HFFc6 (cell line): ENCODE measurements around the gene ZNF500. TPM values are rescaled to one million over a fixed set of nuclear protein-coding genes. Genes with fewer than 3 reads are reported as not detected.
"Not testable (repeated sequence)": the region's sequence is repeated elsewhere in the genome, so short reads cannot be mapped to it uniquely, and the experiment has no call there.

Experiments
- DNase-seq: peaks from one replicate; pipeline ENCODE4 v3.0.0-alpha.2; 2018
- H3K27ac Mint-ChIP-seq: 2 replicates; pipeline ENCODE4 v1.8.0; 2020; ENCODE audit warnings: mild to moderate bottlenecking, mixed read lengths
- H3K27me3 Mint-ChIP-seq: 2 replicates; pipeline ENCODE4 v1.8.0; 2021; ENCODE audit warnings: mild to moderate bottlenecking, moderate library complexity, mixed read lengths; ENCODE audit not compliant: insufficient read depth
- H3K36me3 Mint-ChIP-seq: 2 replicates; pipeline ENCODE4 v1.8.0; 2021; ENCODE audit warnings: low read depth, mixed read lengths
- H3K4me1 Mint-ChIP-seq: 2 replicates; pipeline ENCODE4 v1.8.0; 2020; ENCODE audit warnings: low read depth, mixed read lengths
- H3K4me3 Mint-ChIP-seq: 2 replicates; pipeline ENCODE4 v1.8.0; 2020; ENCODE audit warnings: mild to moderate bottlenecking, moderate library complexity, mixed read lengths
- H3K9me3 Mint-ChIP-seq: 2 replicates; pipeline ENCODE4 v1.8.0; 2020; ENCODE audit warnings: mild to moderate bottlenecking, mixed read lengths
- total RNA-seq, 6 experiments: library from RNA; stranded (reverse); fragmentation: NEBNext Ultra II Directional; extraction: Animal tissue kit (Norgen Biotek cat#: 25700); gene quantifications; 2 replicates in 1 of 6; 3 replicates in 5 of 6; pipeline ENCODE4 v1.2.3, GENCODE V29; 2021
- TF ChIP-seq, protein P1 (sequence below): fragments of 200-600 bp; sonication (generic); IDR thresholded peaks from 2 replicates; pipeline ENCODE4 v1.5.0; 2021; ENCODE audit warnings: antibody characterized with exemption, mild to moderate bottlenecking

ZNF500 gene
- total RNA-seq, 6 experiments from 2014 or later, result 8.9 to 13.4 (median 10.4) TPM

- Mint-ChIP-seq H3K4me3 (no peak overlapping the region), H3K27ac (no peak overlapping the region; the same call in 1 of the 2 replicates), H3K36me3 (no peaks in the 10 kb centered on the region), H3K27me3 (no peaks in the 10 kb centered on the region; the same call in 1 of the 2 replicates), H3K4me1 (peaks cover 12% of the 10 kb centered on the region), H3K9me3 (no peaks in the 10 kb centered on the region)
- no peak for DNase-seq
- TF ChIP-seq, protein P1, sequence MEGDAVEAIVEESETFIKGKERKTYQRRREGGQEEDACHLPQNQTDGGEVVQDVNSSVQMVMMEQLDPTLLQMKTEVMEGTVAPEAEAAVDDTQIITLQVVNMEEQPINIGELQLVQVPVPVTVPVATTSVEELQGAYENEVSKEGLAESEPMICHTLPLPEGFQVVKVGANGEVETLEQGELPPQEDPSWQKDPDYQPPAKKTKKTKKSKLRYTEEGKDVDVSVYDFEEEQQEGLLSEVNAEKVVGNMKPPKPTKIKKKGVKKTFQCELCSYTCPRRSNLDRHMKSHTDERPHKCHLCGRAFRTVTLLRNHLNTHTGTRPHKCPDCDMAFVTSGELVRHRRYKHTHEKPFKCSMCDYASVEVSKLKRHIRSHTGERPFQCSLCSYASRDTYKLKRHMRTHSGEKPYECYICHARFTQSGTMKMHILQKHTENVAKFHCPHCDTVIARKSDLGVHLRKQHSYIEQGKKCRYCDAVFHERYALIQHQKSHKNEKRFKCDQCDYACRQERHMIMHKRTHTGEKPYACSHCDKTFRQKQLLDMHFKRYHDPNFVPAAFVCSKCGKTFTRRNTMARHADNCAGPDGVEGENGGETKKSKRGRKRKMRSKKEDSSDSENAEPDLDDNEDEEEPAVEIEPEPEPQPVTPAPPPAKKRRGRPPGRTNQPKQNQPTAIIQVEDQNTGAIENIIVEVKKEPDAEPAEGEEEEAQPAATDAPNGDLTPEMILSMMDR, result no peak
Observed at GRCh38 chr16:4746215-4746614, 20.7 kb downstream of the ZNF500 start.

- Mint-ChIP-seq H3K4me1 (peaks cover 12% of the 10 kb centered on the region), H3K9me3 (no peaks in the 10 kb centered on the region), H3K27ac (no peak overlapping the region), H3K36me3 (no peaks in the 10 kb centered on the region), H3K4me3 (no peak overlapping the region), H3K27me3 (no peaks in the 10 kb centered on the region; the same call in 1 of the 2 replicates)
- no peak for DNase-seq
- TF ChIP-seq, protein P1, result no peak
Observed at GRCh38 chr16:4745274-4745569, 21.7 kb downstream of the ZNF500 start.

GRCh38 chr16:4744555-4745273, 22.2 kb downstream of the ZNF500 start:
- H3K9me3 Mint-ChIP-seq, result no peaks in the 10 kb centered on the region
- no peak for DNase-seq
- TF ChIP-seq, protein P1, result no peak
- H3K4me3 Mint-ChIP-seq, result no peak overlapping the region
- H3K27me3 Mint-ChIP-seq, result no peaks in the 10 kb centered on the region; the same call in 1 of the 2 replicates
- H3K27ac Mint-ChIP-seq, result no peak overlapping the region
- H3K4me1 Mint-ChIP-seq, result peaks cover 12% of the 10 kb centered on the region
- H3K36me3 Mint-ChIP-seq, result no peaks in the 10 kb centered on the region

GRCh38 chr16:4743226-4743878, 23.6 kb downstream of the ZNF500 start:
- H3K4me1 Mint-ChIP-seq, result peaks cover 12% of the 10 kb centered on the region
- no peaks in the 10 kb centered on the region for H3K9me3 Mint-ChIP-seq
- TF ChIP-seq, protein P1, result no peak
- H3K27ac Mint-ChIP-seq, result 0 out of 2 replicates have a peak overlapping the region, but pooled peaks have one; percentile 9
- peak overlapping the region; percentile 53 for H3K4me3 Mint-ChIP-seq
- no peaks in the 10 kb centered on the region; the same call in 1 of the 2 replicates for H3K27me3 Mint-ChIP-seq
- DNase-seq, result no peak
- no peaks in the 10 kb centered on the region for H3K36me3 Mint-ChIP-seq

DNA sequence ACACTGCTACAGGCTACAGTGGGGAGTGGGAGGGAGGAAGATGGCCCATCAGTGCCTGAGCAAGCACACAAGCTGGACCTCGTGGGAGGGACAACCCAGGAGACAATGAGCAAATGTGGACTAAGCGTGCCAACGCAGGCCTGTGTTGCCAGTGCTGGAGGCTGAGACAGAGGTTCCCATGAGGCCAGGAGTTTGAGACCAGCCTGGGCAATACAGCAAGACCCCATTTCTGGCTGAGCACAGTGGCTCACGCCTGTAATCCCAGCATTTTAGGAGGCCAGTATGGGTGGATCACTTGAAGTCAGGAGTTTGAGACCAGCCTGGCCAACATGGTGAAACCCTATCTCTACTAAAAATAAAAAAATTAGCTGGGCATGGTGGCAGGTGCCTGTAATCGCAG, 28.6 kb downstream of the ZNF500 start:
- not testable (repeated sequence) for DNase-seq, H3K4me3 Mint-ChIP-seq, H3K27me3 Mint-ChIP-seq, H3K9me3 Mint-ChIP-seq, H3K36me3 Mint-ChIP-seq, H3K27ac Mint-ChIP-seq
- peaks cover 14% of the 10 kb centered on the region for H3K4me1 Mint-ChIP-seq

- Mint-ChIP-seq H3K36me3 (peaks cover 4% of the 10 kb centered on the region), H3K9me3 (no peaks in the 10 kb centered on the region), H3K27ac (no peak overlapping the region), H3K4me1 (peaks cover 12% of the 10 kb centered on the region), H3K27me3 (peaks cover 2% of the 10 kb centered on the region), H3K4me3 (no peak overlapping the region)
- TF ChIP-seq, protein P1, result no peak
- no peak for DNase-seq
Observed at GRCh38 chr16:4737545-4737944, 29.4 kb downstream of the ZNF500 start.
